Bronchial epithelial cell (primary cell): Measurements from ENCODE around the gene STAB1. TPM values are rescaled to one million over a fixed set of nuclear protein-coding genes. Genes with fewer than 3 reads are reported as not detected.

ENCODE experiments used
- DNase-seq: peaks from one replicate; pipeline ENCODE4 v3.0.0-alpha.2; 2010; ENCODE audit warnings: low read depth
- FAIRE-seq: peaks from 2 replicates; lab custom pipeline; 2011; peaks lifted over from hg19 to GRCh38; lab: Jason Lieb, UNC
- H3K27me3 ChIP-seq: 2 replicates; pipeline ENCODE4 v1.5.1; 2011; ENCODE audit warnings: low read length; ENCODE audit not compliant: control insufficient read depth, insufficient read depth
- H3K36me3 ChIP-seq: 2 replicates; pipeline ENCODE4 v1.5.1; 2011; ENCODE audit warnings: low read length; ENCODE audit not compliant: control insufficient read depth, insufficient read depth
- H3K4me3 ChIP-seq: 2 replicates; pipeline ENCODE4 v1.5.1; 2011; ENCODE audit warnings: mild to moderate bottlenecking, low read depth, low read length, control low read depth
- total RNA-seq: library from RNA; depleted of rRNA; stranded (reverse); fragments of >200 nt; gene quantifications from 2 replicates; pipeline ENCODE4 v1.2.1, GENCODE V29; 2014
- TF ChIP-seq, protein P1 (sequence below): IDR thresholded peaks from 2 replicates; pipeline ENCODE4 v1.5.1; 2011; ENCODE audit warnings: mild to moderate bottlenecking, moderate library complexity, low read length, control low read depth, inconsistent platforms; ENCODE audit not compliant: insufficient read depth, severe bottlenecking

STAB1 gene
- total RNA-seq, 1 donor from 2014 or later: under 0.01 TPM

DNA sequence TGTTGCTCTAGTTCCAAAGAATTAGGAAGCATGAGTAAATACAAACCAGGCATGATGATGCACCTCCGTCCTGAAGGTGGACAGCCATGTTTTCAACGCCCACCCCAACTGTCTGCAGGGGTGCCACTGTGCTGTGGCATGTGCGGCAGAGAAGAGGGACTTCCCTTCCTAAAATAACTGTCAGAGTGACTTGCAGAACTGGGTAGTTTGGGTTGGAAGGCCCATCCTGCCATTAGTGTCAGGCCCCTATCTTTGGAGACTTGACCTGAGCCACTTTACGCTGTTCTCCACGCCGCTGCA is 17.4 kb upstream of the STAB1 start:
- DNase-seq (no peak), FAIRE-seq (no peak)
- Histone ChIP-seq H3K27me3 (no peaks in the 10 kb centered on the region), H3K36me3 (peaks cover 51% of the 10 kb centered on the region), H3K4me3 (no peak overlapping the region)
- TF ChIP-seq, protein P1, sequence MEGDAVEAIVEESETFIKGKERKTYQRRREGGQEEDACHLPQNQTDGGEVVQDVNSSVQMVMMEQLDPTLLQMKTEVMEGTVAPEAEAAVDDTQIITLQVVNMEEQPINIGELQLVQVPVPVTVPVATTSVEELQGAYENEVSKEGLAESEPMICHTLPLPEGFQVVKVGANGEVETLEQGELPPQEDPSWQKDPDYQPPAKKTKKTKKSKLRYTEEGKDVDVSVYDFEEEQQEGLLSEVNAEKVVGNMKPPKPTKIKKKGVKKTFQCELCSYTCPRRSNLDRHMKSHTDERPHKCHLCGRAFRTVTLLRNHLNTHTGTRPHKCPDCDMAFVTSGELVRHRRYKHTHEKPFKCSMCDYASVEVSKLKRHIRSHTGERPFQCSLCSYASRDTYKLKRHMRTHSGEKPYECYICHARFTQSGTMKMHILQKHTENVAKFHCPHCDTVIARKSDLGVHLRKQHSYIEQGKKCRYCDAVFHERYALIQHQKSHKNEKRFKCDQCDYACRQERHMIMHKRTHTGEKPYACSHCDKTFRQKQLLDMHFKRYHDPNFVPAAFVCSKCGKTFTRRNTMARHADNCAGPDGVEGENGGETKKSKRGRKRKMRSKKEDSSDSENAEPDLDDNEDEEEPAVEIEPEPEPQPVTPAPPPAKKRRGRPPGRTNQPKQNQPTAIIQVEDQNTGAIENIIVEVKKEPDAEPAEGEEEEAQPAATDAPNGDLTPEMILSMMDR: no peak

GRCh38 chr3:52479037-52479876 is 15.9 kb upstream of the STAB1 start:
- DNase-seq: no peak
- TF ChIP-seq, protein P1: no peak
- peak; percentile 32 for FAIRE-seq
- H3K4me3 ChIP-seq: no peak overlapping the region
- H3K36me3 ChIP-seq: peaks cover 40% of the 10 kb centered on the region
- no peaks in the 10 kb centered on the region for H3K27me3 ChIP-seq

- Histone ChIP-seq H3K36me3 (peaks cover 40% of the 10 kb centered on the region), H3K27me3 (no peaks in the 10 kb centered on the region), H3K4me3 (no peak overlapping the region)
- TF ChIP-seq, protein P1: no peak
- DNase-seq (no peak), FAIRE-seq (no peak)
Measured at GRCh38 chr3:52479877-52480575, 15.1 kb upstream of the STAB1 start.

DNA sequence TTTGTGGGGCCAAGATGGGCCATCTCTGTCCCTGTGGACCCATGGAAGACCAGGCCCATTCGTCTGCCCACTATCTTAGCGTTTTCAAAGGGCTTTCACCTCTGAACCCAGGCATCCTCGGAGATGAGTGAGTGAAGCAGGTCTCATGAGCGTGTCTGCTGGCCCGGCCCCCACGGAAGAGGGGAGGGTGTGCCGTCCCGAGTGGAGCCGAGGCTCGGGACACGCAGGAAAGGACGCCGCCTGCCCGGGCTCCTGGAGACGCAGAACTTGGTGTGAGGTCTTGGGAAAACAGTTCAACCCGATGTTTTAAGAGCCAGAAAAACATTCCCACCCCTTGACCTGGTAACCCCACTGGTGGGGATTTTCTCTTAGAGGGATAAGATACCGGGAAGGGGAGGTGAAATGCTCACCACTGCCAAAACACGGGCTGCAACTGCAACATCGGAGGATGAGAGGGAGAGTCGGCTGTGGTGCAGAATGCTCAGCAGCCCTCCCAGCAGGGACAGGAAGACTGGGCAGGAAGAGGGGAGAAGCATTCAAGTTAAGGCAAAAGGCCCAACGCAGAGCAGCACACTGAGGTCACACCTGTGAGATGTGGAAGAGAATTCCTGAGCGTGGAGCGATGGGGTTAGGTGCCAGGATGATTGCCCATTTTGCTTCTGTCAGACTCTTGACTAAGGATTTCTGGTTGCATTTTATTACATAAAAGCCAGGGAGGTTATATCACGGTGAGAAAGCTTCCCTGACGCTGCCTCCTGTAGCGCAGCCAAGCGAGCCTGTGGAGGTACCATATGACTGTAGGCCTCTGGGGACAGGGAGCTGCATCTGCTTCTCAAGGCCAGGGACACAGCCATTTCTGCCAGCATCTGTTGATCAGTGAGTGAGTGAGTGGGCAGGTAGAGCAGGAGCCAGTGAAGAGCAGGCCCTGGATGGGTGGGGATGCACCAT is 14.1 kb upstream of the STAB1 start:
- Histone ChIP-seq H3K27me3 (no peaks in the 10 kb centered on the region), H3K36me3 (peaks cover 37% of the 10 kb centered on the region), H3K4me3 (no peak overlapping the region)
- DNase-seq: no peak
- TF ChIP-seq, protein P1: no peak
- no peak for FAIRE-seq

DNA sequence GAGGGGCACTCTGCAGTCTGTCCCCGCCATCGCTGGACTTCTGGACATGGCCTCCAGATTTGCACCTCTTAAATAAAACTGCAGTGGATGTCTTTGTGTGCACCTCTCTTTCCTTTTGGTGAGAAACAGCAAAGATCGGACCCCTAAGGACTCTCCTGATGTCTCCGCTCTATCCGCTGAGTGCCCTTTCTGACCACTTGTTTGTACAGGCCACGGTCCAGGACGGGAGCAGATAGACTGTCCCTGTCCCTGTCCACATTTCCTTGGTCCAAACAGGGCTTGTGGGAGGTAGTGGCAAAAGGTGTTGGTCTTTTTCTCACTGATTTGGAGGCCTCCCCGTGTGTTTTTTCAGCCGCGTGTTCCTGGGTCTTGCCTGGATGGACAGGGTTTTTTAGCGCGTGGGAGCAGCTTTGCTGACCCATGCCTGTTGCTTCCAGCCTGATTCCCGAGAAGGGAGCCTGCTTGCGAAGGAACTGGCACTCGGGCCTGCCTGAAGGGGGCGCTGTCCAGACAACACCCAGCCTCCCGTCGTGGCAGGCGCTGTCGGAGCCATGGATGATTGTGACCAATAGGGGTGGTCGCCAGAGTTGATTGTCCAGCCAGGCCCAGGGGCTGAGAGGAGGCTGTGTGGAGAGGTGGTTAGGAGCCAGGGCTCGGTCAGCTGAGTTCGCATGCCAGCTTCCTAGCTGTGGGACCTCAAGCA is 13.2 kb upstream of the STAB1 start:
- Histone ChIP-seq H3K27me3 (no peaks in the 10 kb centered on the region), H3K36me3 (peaks cover 40% of the 10 kb centered on the region), H3K4me3 (no peak overlapping the region)
- TF ChIP-seq, protein P1: peak; percentile 48
- FAIRE-seq (no peak), DNase-seq (no peak)
